WERI-Rb-1 (cell line): ENCODE results near the gene OR10C1.

Source experiments
- DNase-seq: peaks from one replicate; pipeline ENCODE4 v3.0.0-alpha.2; 2020
- H3K27ac ChIP-seq: fragments of 250-450 bp; sonication (Bioruptor Pico); 2 replicates; pipeline ENCODE4 v1.5.1; 2020; ENCODE audit warnings: mild to moderate bottlenecking, moderate library complexity
- H3K27me3 ChIP-seq: fragments of 250-450 bp; sonication (Bioruptor Pico); 2 replicates; pipeline ENCODE4 v1.5.1; 2021; ENCODE audit warnings: mild to moderate bottlenecking, low read depth, moderate library complexity; ENCODE audit not compliant: insufficient read depth, severe bottlenecking
- H3K36me3 ChIP-seq: fragments of 250-450 bp; sonication (Bioruptor Pico); 2 replicates; pipeline ENCODE4 v1.5.1; 2020; ENCODE audit warnings: mild to moderate bottlenecking, moderate library complexity
- H3K4me3 ChIP-seq: 2 replicates; pipeline ENCODE4 v1.5.1; 2011; ENCODE audit warnings: low read depth, mild to moderate bottlenecking, control low read depth, low read length
- H3K9me3 ChIP-seq: fragments of 250-450 bp; sonication (Bioruptor Pico); 2 replicates; pipeline ENCODE4 v1.5.1; 2021; ENCODE audit warnings: mild to moderate bottlenecking, moderate library complexity; ENCODE audit not compliant: severe bottlenecking
- CTCF ChIP-seq: IDR thresholded peaks from 2 replicates; pipeline ENCODE4 v1.5.1; 2011; ENCODE audit warnings: low read depth, mild to moderate bottlenecking, control low read depth, inconsistent platforms, low read length

Gene OR10C1

GRCh38 chr6:29488874-29489273 lies 49.8 kb downstream of the OR10C1 start:
- TF ChIP-seq CTCF, result no peak
- no peak for DNase-seq

DNA sequence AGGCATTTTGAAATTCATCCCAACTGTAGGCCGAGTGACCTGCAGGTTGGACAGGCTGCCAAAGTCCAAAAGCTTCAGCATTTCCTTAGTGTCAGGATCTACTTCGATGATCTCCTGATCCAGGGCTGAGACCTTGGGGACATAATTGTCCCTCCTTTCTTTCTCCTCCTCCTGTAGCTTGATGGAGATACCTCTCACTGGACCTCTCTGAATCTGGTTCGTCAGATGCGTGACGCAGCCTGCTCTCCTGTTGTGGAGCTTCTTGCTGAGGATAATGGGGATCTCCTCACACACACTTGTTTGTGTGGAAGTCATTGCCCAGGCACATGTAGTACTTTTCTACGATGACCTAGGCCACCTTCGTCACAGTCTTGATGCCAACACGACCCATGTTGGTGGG lies 50.2 kb downstream of the OR10C1 start:
- H3K27ac ChIP-seq, result no peak overlapping the region
- no peaks in the 10 kb centered on the region for H3K9me3 ChIP-seq
- DNase-seq, result no peak
- no peaks in the 10 kb centered on the region for H3K27me3 ChIP-seq
- no peak overlapping the region for H3K4me3 ChIP-seq
- H3K36me3 ChIP-seq, result no peaks in the 10 kb centered on the region
- TF ChIP-seq CTCF, result no peak

More at GRCh38 chr6:29488874-29489273, 49.8 kb downstream of the OR10C1 start:
- Histone ChIP-seq H3K36me3 (no peaks in the 10 kb centered on the region), H3K27me3 (no peaks in the 10 kb centered on the region), H3K9me3 (no peaks in the 10 kb centered on the region), H3K4me3 (no peak overlapping the region), H3K27ac (no peak overlapping the region)

GRCh38 chr6:29490055-29490454 lies 50.9 kb downstream of the OR10C1 start:
- Histone ChIP-seq H3K9me3 (no peaks in the 10 kb centered on the region), H3K27me3 (no peaks in the 10 kb centered on the region)
- no peak for DNase-seq

DNA sequence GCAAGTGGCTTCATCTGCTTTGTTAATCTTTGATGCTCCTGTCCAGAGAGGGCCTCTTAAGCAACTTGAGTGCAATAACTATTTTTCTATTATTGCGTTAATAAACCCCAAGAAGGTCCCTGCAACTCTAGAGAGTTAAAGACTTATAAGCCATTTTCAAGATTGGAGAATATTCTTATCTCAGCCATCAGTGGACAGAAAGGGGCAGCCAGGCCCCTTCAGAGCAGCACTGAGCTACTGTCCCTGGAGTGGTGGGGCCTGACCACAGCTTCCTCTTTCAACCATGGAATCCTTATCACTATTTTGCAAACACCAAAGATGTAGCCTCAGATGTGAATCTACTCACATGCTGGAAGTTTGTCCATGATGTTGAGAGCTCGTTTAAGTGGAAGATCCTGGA lies 51.4 kb downstream of the OR10C1 start:
- Histone ChIP-seq H3K4me3 (no peak overlapping the region), H3K27me3 (no peaks in the 10 kb centered on the region), H3K27ac (no peak overlapping the region), H3K9me3 (no peaks in the 10 kb centered on the region), H3K36me3 (no peaks in the 10 kb centered on the region)
- DNase-seq, result no peak
- TF ChIP-seq CTCF, result no peak

More at GRCh38 chr6:29490055-29490454, 50.9 kb downstream of the OR10C1 start:
- Histone ChIP-seq H3K36me3 (no peaks in the 10 kb centered on the region), H3K4me3 (no peak overlapping the region), H3K27ac (no peak overlapping the region)
- TF ChIP-seq CTCF, result no peak
